ENCODE results near the gene HARBI1.

GRCh38 chr11:46590740-46591605 is 26.1 kb downstream of the HARBI1 start:
- TF ChIP-seq CTCF (IDR thresholded peaks at IDR 0.05) (no peak), POLR2AphosphoS5 (IDR thresholded peaks at IDR 0.05; ENCODE audit: insufficient read depth in 1 of 2, low read depth in 1 of 2) (no peak), POLR2A (IDR thresholded peaks at IDR 0.05) (no peak)

Data from vagina (tissue), 2 donors.